ENCODE data around the gene EMD. TPM values are rescaled to one million over a fixed set of nuclear protein-coding genes. Genes with fewer than 3 reads are reported as not detected.

The EMD gene
- total and polyA plus RNA-seq, 2 of the 13 experiments (the other 11 are each of a cell fraction or from before 2014, with no cell fraction given), result 14.5 to 14.9 TPM

DNA sequence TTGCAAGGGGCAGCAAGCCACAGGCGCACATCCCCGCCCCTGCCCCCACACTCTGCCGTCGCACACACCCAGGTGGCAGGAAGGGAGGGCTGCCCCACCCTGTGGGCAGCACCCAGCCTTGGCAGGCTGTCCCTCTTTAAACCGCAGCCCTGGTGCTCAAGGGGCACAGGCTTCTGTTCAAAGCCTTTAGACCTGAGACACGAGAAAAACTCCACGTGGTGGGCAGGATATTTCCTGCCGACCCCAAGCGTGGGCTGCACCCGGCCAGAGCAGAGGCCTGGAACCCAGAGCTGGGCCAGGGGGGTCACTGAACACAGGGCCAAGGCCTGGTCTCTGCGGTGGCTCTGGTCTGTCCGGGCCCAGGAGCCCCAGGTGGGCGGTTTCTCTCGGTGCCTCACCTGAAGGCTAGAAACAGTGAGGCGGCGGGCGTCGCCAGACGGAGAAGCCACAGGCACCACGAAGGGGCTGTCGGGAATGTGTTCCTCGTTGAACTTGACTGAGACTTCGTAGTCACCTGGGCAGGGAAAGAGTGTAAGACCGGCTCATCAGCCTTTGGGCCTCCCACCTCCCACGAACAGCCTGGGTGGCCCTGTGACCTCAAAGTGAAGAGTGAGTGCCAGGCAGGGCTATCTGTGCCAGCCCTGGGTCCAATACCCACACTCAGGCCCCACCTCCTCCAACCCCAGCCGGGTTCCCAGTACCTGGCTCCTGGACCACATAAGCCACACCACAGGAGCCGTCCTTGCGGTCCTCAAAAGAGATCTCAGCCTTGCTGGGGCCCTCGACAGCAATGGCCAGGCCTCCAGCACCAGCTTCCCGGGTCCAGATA is 27.7 kb upstream of the EMD start:
- ATAC-seq (no peak), FAIRE-seq (no peak), DNase-seq (ENCODE audit: low spot score) (no peak)
- WGBS (ENCODE audit: low lambda C conversion rate), result no CpG with 5 or more reads among the region's 30 CpGs
- no peak overlapping the region for H3K27ac ChIP-seq (ENCODE audit: extremely low read length, insufficient read depth, low read length)
- H3K79me2 ChIP-seq (ENCODE audit: insufficient read depth, low read length), result no peaks in the 10 kb centered on the region
- in situ Hi-C loops (cut with HindIII; ENCODE audit: extremely low pct_ligation_motif_present, low pct_unique_long_range_greater_than_20kb), result no loop called here
- H3K4me1 ChIP-seq (ENCODE audit: insufficient read depth, low read length), result peaks cover 5% of the 10 kb centered on the region; the same call in 1 of the 2 replicates
- H3K27me3 ChIP-seq (ENCODE audit: control insufficient read depth in 1 of 2, insufficient read depth in 2 of 2, low read length in 2 of 2), result no peaks in the 10 kb centered on the region
- H3K4me3 ChIP-seq (replicated peaks in 1 of 3; ENCODE audit: insufficient read depth in 1 of 3, low read depth in 2 of 3, low read length in 3 of 3), result no peak overlapping the region
- no peaks in the 10 kb centered on the region for H4K20me1 ChIP-seq (ENCODE audit: insufficient read depth, low read length)
- H3K9ac ChIP-seq (ENCODE audit: insufficient read depth, low read depth, low read length), result no peak overlapping the region
- ChIA-PET POLR2A (interaction anchor here (0.6 kb wide), 1 partner anchor 18 kb away, joined by 3 read pairs; no protein-coding TSS in a partner anchor), CTCF (ENCODE audit: low intra/inter-chr PET ratio, low total read pairs) (no interaction called here)
- intact Hi-C loops (cut with micrococcal nuclease; ENCODE audit: unreplicated experiment), result no loop called here
- H3K4me2 ChIP-seq (ENCODE audit: low read depth, low read length), result no peak overlapping the region
- H2AFZ ChIP-seq (ENCODE audit: low read length), result no peak overlapping the region
- BruUV-seq (replicated peaks), result no TSS peak
- no peaks in the 10 kb centered on the region for H3K9me3 ChIP-seq (ENCODE audit: low read length)
- H3K36me3 ChIP-seq (replicated peaks in 1 of 2; ENCODE audit: control insufficient read depth in 1 of 2, insufficient read depth in 2 of 2, low read length in 2 of 2), result peaks cover 10 to 33% of the 10 kb centered on the region in 2 experiments; a peak in 4 of 5 replicates
- TF ChIP-seq SOX13 (IDR thresholded peaks at IDR 0.05) (no peak), SOX13 (CRISPR knock-in tag; conservative IDR thresholded peaks at IDR 0.05 in 1 of 2, IDR thresholded peaks at IDR 0.05 in 1 of 2) (no peak), ZNF256 (CRISPR knock-in tag; conservative IDR thresholded peaks at IDR 0.05) (no peak), GATAD2A (CRISPR knock-in tag; IDR thresholded peaks at IDR 0.05) (no peak), ZC3H13 (CRISPR knock-in tag; IDR thresholded peaks at IDR 0.05) (no peak), BRD4 (CRISPR knock-in tag; IDR thresholded peaks at IDR 0.05) (no peak), RBFOX2 (IDR thresholded peaks at IDR 0.05; ENCODE audit: low read depth, low read length) (peak; percentile 19; the same call in 1 of the 2 replicates), RARA (CRISPR knock-in tag; IDR thresholded peaks at IDR 0.05) (no peak), YEATS2 (CRISPR knock-in tag; IDR thresholded peaks at IDR 0.05; ENCODE audit: borderline replicate concordance) (no peak), ARNTL (CRISPR knock-in tag; IDR thresholded peaks at IDR 0.05) (no peak), PLRG1 (conservative IDR thresholded peaks at IDR 0.05) (no peak), AGO2 (optimal IDR thresholded peaks at IDR 0.05; ENCODE audit: low read depth, low read length) (peak; percentile 35)
- TF ChIP-seq, protein P1, sequence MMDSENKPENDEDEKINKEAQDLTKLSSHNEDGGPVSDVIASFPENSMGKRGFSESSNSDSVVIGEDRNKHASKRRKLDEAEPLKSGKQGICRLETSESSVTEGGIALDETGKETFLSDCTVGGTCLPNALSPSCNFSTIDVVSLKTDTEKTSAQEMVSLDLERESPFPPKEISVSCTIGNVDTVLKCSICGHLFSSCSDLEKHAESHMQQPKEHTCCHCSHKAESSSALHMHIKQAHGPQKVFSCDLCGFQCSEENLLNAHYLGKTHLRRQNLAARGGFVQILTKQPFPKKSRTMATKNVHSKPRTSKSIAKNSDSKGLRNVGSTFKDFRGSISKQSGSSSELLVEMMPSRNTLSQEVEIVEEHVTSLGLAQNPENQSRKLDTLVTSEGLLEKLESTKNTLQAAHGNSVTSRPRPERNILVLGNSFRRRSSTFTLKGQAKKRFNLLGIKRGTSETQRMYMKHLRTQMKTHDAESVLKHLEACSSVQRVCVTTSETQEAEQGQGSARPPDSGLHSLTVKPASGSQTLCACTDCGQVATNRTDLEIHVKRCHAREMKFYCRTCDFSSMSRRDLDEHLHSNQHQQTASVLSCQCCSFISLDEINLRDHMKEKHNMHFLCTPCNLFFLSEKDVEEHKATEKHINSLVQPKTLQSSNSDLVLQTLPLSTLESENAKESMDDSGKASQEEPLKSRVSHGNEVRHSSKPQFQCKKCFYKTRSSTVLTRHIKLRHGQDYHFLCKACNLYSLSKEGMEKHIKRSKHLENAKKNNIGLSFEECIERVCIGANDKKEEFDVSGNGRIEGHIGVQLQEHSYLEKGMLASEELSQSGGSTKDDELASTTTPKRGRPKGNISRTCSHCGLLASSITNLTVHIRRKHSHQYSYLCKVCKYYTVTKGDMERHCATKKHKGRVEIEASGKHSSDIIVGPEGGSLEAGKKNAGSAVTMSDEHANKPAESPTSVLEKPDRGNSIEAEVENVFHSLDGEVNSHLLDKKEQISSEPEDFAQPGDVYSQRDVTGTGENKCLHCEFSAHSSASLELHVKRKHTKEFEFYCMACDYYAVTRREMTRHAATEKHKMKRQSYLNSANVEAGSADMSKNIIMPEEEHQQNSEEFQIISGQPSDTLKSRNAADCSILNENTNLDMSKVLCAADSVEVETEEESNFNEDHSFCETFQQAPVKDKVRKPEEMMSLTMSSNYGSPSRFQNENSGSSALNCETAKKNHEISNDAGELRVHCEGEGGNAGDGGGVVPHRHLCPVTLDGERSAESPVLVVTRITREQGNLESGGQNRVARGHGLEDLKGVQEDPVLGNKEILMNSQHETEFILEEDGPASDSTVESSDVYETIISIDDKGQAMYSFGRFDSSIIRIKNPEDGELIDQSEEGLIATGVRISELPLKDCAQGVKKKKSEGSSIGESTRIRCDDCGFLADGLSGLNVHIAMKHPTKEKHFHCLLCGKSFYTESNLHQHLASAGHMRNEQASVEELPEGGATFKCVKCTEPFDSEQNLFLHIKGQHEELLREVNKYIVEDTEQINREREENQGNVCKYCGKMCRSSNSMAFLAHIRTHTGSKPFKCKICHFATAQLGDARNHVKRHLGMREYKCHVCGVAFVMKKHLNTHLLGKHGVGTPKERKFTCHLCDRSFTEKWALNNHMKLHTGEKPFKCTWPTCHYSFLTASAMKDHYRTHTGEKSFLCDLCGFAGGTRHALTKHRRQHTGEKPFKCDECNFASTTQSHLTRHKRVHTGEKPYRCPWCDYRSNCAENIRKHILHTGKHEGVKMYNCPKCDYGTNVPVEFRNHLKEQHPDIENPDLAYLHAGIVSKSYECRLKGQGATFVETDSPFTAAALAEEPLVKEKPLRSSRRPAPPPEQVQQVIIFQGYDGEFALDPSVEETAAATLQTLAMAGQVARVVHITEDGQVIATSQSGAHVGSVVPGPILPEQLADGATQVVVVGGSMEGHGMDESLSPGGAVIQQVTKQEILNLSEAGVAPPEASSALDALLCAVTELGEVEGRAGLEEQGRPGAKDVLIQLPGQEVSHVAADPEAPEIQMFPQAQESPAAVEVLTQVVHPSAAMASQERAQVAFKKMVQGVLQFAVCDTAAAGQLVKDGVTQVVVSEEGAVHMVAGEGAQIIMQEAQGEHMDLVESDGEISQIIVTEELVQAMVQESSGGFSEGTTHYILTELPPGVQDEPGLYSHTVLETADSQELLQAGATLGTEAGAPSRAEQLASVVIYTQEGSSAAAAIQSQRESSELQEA (CRISPR knock-in tag; IDR thresholded peaks at IDR 0.05; ENCODE audit: not compliant biosample characterization), result no peak
- TF ChIP-seq, protein P2, sequence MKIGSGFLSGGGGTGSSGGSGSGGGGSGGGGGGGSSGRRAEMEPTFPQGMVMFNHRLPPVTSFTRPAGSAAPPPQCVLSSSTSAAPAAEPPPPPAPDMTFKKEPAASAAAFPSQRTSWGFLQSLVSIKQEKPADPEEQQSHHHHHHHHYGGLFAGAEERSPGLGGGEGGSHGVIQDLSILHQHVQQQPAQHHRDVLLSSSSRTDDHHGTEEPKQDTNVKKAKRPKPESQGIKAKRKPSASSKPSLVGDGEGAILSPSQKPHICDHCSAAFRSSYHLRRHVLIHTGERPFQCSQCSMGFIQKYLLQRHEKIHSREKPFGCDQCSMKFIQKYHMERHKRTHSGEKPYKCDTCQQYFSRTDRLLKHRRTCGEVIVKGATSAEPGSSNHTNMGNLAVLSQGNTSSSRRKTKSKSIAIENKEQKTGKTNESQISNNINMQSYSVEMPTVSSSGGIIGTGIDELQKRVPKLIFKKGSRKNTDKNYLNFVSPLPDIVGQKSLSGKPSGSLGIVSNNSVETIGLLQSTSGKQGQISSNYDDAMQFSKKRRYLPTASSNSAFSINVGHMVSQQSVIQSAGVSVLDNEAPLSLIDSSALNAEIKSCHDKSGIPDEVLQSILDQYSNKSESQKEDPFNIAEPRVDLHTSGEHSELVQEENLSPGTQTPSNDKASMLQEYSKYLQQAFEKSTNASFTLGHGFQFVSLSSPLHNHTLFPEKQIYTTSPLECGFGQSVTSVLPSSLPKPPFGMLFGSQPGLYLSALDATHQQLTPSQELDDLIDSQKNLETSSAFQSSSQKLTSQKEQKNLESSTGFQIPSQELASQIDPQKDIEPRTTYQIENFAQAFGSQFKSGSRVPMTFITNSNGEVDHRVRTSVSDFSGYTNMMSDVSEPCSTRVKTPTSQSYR (CRISPR knock-in tag; IDR thresholded peaks at IDR 0.05; ENCODE audit: borderline replicate concordance), result no peak
